Lower leg skin (tissue), 3 donors: ENCODE results near the gene C2orf68.

Source experiments
- CTCF ChIP-seq, 3 donors: fragments of 450-650 bp; IDR thresholded peaks; one replicate each; pipeline ENCODE4 v1.5.1; 2016; ENCODE audit warnings: antibody characterized with exemption in 3 of 3, mild to moderate bottlenecking in 3 of 3, moderate library complexity in 2 of 3
- POLR2A ChIP-seq, 2 donors: fragments of 450-650 bp; IDR thresholded peaks; one replicate each; pipeline ENCODE4 v1.6.1; 2016 to 2017; ENCODE audit warnings: antibody characterized with exemption in 2 of 2, mild to moderate bottlenecking in 1 of 2, moderate library complexity in 1 of 2

GRCh38 chr2:85602476-85603234 is 9.2 kb downstream of the C2orf68 start, which contains the start of gene TMEM150A:
- no peak for TF ChIP-seq CTCF (IDR thresholded peaks at IDR 0.05)
- TF ChIP-seq POLR2A (IDR thresholded peaks at IDR 0.05) = peak in 1 of 2 donors; percentile 15
